Measurements from ENCODE around the gene DLGAP1.

DNA sequence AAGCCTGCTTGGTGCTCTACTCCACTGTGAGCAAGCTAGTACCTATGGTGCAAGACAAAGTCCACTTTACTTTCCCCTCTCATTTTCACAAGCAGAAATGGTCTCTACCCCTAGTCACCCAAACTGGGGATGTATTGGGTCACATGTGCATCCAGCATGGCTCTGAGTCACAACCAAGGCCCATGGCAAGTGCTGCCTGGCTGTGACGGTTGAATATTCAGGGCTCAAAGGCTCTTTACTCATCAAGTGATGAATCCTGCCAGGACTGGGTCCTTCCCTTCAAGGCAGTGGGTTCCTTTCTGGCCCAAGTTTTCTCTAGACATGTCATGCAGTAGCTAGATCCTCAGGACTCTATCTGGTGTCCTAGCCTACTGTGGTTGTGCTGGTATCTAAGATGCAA is 311.5 kb downstream of the DLGAP1 start:
- TF ChIP-seq POLR2AphosphoS5 (IDR thresholded peaks at IDR 0.05) (no peak), POLR2A (IDR thresholded peaks at IDR 0.05) (no peak)
- TF ChIP-seq, protein P1, sequence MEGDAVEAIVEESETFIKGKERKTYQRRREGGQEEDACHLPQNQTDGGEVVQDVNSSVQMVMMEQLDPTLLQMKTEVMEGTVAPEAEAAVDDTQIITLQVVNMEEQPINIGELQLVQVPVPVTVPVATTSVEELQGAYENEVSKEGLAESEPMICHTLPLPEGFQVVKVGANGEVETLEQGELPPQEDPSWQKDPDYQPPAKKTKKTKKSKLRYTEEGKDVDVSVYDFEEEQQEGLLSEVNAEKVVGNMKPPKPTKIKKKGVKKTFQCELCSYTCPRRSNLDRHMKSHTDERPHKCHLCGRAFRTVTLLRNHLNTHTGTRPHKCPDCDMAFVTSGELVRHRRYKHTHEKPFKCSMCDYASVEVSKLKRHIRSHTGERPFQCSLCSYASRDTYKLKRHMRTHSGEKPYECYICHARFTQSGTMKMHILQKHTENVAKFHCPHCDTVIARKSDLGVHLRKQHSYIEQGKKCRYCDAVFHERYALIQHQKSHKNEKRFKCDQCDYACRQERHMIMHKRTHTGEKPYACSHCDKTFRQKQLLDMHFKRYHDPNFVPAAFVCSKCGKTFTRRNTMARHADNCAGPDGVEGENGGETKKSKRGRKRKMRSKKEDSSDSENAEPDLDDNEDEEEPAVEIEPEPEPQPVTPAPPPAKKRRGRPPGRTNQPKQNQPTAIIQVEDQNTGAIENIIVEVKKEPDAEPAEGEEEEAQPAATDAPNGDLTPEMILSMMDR (IDR thresholded peaks at IDR 0.05), result no peak

Measured in breast epithelium (tissue), 3 donors.